H1 (cell line): Measurements from ENCODE around the gene WDR81. TPM values are rescaled to one million over a fixed set of nuclear protein-coding genes. Genes with fewer than 3 reads are reported as not detected.

Experiments used
- CTCF ChIA-PET: fragments of 300-600 bp; sonication (Branson Sonifier 250); formaldehyde crosslinking; loops from one replicate; lab custom pipeline; 2021; ENCODE audit not compliant: partially characterized antibody; lab: Charles Lee
- POLR2A ChIA-PET: fragments of 300-600 bp; sonication (Branson Sonifier 250); formaldehyde crosslinking; loops from one replicate; lab custom pipeline; 2021; ENCODE audit warnings: inconsistent platforms; ENCODE audit not compliant: partially characterized antibody; lab: Charles Lee
- DNase-seq, 2 experiments: peaks; one replicate each; pipeline versions ENCODE4 v3.0.0 to v3.0.0-alpha.2; 2010 to 2022; ENCODE audit warnings: low spot score in 2 of 2, low read depth in 1 of 2, mixed read lengths in 1 of 2
- FAIRE-seq: peaks from 2 replicates; lab custom pipeline; 2011; peaks lifted over from hg19 to GRCh38; lab: Jason Lieb, UNC
- H2AFZ ChIP-seq: 2 replicates; pipeline ENCODE4 v1.8.1; 2012; ENCODE audit warnings: low read length, inconsistent platforms
- H2AK5ac ChIP-seq: 2 replicates; pipeline ENCODE4 v1.6.1; 2013; ENCODE audit warnings: low read depth, low read length
- H2BK120ac ChIP-seq: replicated peaks from 2 replicates; pipeline ENCODE3; 2013; ENCODE audit warnings: low read depth, low read length, inconsistent platforms
- H2BK12ac ChIP-seq: 2 replicates; pipeline ENCODE4 v1.6.1; 2013; ENCODE audit warnings: low read depth, low read length
- H2BK15ac ChIP-seq: 2 replicates; pipeline ENCODE4 v1.6.1; 2013; ENCODE audit warnings: low read length
- H2BK20ac ChIP-seq: 2 replicates; pipeline ENCODE4 v1.6.1; 2013; ENCODE audit warnings: low read length
- H2BK5ac ChIP-seq: 2 replicates; pipeline ENCODE4 v1.6.1; 2013; ENCODE audit warnings: low read depth, low read length
- H3K14ac ChIP-seq: 2 replicates; pipeline ENCODE4 v1.6.1; 2013; ENCODE audit warnings: inconsistent platforms; ENCODE audit not compliant: insufficient read length
- H3K18ac ChIP-seq: 2 replicates; pipeline ENCODE4 v1.6.1; 2013; ENCODE audit warnings: low read length; ENCODE audit errors: extremely low read depth
- H3K23ac ChIP-seq: 2 replicates; pipeline ENCODE4 v1.6.1; 2013; ENCODE audit warnings: inconsistent platforms; ENCODE audit not compliant: insufficient read length
- H3K23me2 ChIP-seq: 2 replicates; pipeline ENCODE4 v1.6.1; 2013; ENCODE audit warnings: low read depth, low read length
- H3K27ac ChIP-seq: 2 replicates; pipeline ENCODE4 v1.6.1; 2011; ENCODE audit warnings: low read depth, low read length, inconsistent platforms
- H3K27me3 ChIP-seq, 4 experiments: replicated peaks in 1 of 4; 1 replicate in 1 of 4; 2 replicates in 3 of 4; pipeline versions ENCODE4 v1.6.1 to v1.8.1; 2011 to 2013; ENCODE audit warnings: low read length in 3 of 4, mild to moderate bottlenecking in 3 of 4, inconsistent platforms in 2 of 4, mixed read lengths in 2 of 4, moderate library complexity in 1 of 4; ENCODE audit not compliant: control insufficient read depth in 3 of 4, insufficient read depth in 3 of 4; ENCODE audit errors: extremely low read depth in 1 of 4
- H3K36me3 ChIP-seq, 4 experiments: 2 replicates each; pipeline versions ENCODE4 v1.6.1 to v1.8.1; 2011 to 2013; ENCODE audit warnings: mild to moderate bottlenecking in 4 of 4, low read length in 3 of 4, moderate library complexity in 2 of 4, control low read depth in 1 of 4, inconsistent platforms in 1 of 4; ENCODE audit not compliant: insufficient read depth in 4 of 4, control insufficient read depth in 2 of 4
- H3K4ac ChIP-seq: replicated peaks from 2 replicates; pipeline ENCODE3; 2013; ENCODE audit warnings: low read length, low read depth, mixed read lengths, inconsistent platforms; ENCODE audit not compliant: insufficient read length
- H3K4me1 ChIP-seq, 4 experiments: replicated peaks in 1 of 4; 1 replicate in 1 of 4; 2 replicates in 3 of 4; pipeline versions ENCODE4 v1.6.1 to v1.8.1; 2011 to 2013; ENCODE audit warnings: low read length in 3 of 4, inconsistent platforms in 2 of 4, mixed read lengths in 1 of 4; ENCODE audit not compliant: insufficient read depth in 4 of 4, control insufficient read depth in 3 of 4
- H3K4me2 ChIP-seq, 2 experiments: 2 replicates each; pipeline versions ENCODE4 v1.6.1 to v1.8.1; 2011 to 2013; ENCODE audit warnings: low read depth in 2 of 2, low read length in 2 of 2, control low read depth in 1 of 2, inconsistent platforms in 1 of 2, mild to moderate bottlenecking in 1 of 2; ENCODE audit not compliant: insufficient read depth in 1 of 2
- H3K4me3 ChIP-seq, 4 experiments: fragments of 200-600, 300-600 bp in 1 of 4; sonication (generic), shearing (Covaris generic), sonication (Bioruptor Twin) in 1 of 4; 2 replicates each; pipeline versions ENCODE4 v1.5.1 to v1.8.1; 2011 to 2016; ENCODE audit warnings: low read length in 4 of 4, low read depth in 3 of 4, control low read depth in 2 of 4, inconsistent platforms in 2 of 4, mild to moderate bottlenecking in 2 of 4, mixed read lengths in 1 of 4, moderate library complexity in 1 of 4; ENCODE audit not compliant: insufficient read depth in 2 of 4; ENCODE audit errors: extremely low read depth in 1 of 4
- H3K56ac ChIP-seq: replicated peaks from 2 replicates; pipeline ENCODE3; 2013; ENCODE audit warnings: low read depth, mild to moderate bottlenecking, mixed read lengths, low read length, inconsistent platforms; ENCODE audit not compliant: insufficient read length
- H3K79me1 ChIP-seq: 2 replicates; pipeline ENCODE4 v1.6.1; 2013; ENCODE audit warnings: low read depth, low read length, control low read depth
- H3K79me2 ChIP-seq, 2 experiments: 2 replicates each; pipeline versions ENCODE4 v1.6.1 to v1.8.1; 2012 to 2013; ENCODE audit warnings: low read length in 2 of 2, mild to moderate bottlenecking in 2 of 2, inconsistent platforms in 1 of 2; ENCODE audit not compliant: insufficient read depth in 2 of 2, control insufficient read depth in 1 of 2
- H3K9ac ChIP-seq, 4 experiments: replicated peaks in 1 of 4; 1 replicate in 1 of 4; 2 replicates in 3 of 4; pipeline versions ENCODE4 v1.6.1 to v1.8.1; 2011 to 2013; ENCODE audit warnings: low read depth in 3 of 4, low read length in 3 of 4, control low read depth in 2 of 4, mild to moderate bottlenecking in 2 of 4, moderate library complexity in 2 of 4, inconsistent platforms in 1 of 4; ENCODE audit errors: extremely low read depth in 1 of 4
- H3K9me3 ChIP-seq, 2 experiments: 2 replicates each; pipeline versions ENCODE4 v1.6.1 to v1.8.1; 2012 to 2013; ENCODE audit warnings: mild to moderate bottlenecking in 2 of 2, moderate library complexity in 2 of 2, control low read depth in 1 of 2, inconsistent platforms in 1 of 2, low read depth in 1 of 2, low read length in 1 of 2, mixed read lengths in 1 of 2; ENCODE audit not compliant: insufficient read depth in 2 of 2
- H4K20me1 ChIP-seq, 2 experiments: replicated peaks in 1 of 2; 2 replicates each; pipeline versions ENCODE3 to v1.8.1; 2011 to 2013; ENCODE audit warnings: inconsistent platforms in 2 of 2, low read length in 2 of 2, mild to moderate bottlenecking in 1 of 2; ENCODE audit not compliant: insufficient read depth in 2 of 2, control insufficient read depth in 1 of 2
- H4K5ac ChIP-seq: 2 replicates; pipeline ENCODE4 v1.6.1; 2013; ENCODE audit warnings: low read length, low read depth, mixed read lengths, inconsistent platforms; ENCODE audit not compliant: insufficient read length
- H4K8ac ChIP-seq: 2 replicates; pipeline ENCODE4 v1.8.0; 2013; ENCODE audit warnings: mild to moderate bottlenecking, moderate library complexity, low read length, inconsistent platforms; ENCODE audit not compliant: insufficient read depth; ENCODE audit errors: extremely low read depth
- H4K91ac ChIP-seq: replicated peaks from 2 replicates; pipeline ENCODE3; 2013; ENCODE audit warnings: low read length, mixed read lengths, inconsistent platforms; ENCODE audit not compliant: insufficient read length
- BRCA1 ChIP-seq: IDR thresholded peaks from 2 replicates; pipeline ENCODE4 v1.6.1; 2012; ENCODE audit warnings: low read depth, low read length, improper control_type of control experiment
- CEBPB ChIP-seq: IDR thresholded peaks from 2 replicates; pipeline ENCODE4 v1.6.1; 2012; ENCODE audit warnings: low read depth, low read length
- EP300 ChIP-seq, 2 experiments: IDR thresholded peaks; 1 replicate in 1 of 2; 2 replicates in 1 of 2; pipeline ENCODE4 v1.6.1; 2011 to 2012; ENCODE audit warnings: low read depth in 2 of 2, low read length in 2 of 2, mild to moderate bottlenecking in 2 of 2, borderline replicate concordance in 1 of 2, inconsistent platforms in 1 of 2, moderate library complexity in 1 of 2
- KDM1A ChIP-seq: fragments of 200-600, 300-600 bp; sonication (generic); IDR thresholded peaks from 2 replicates; pipeline ENCODE4 v1.7.1; 2016; ENCODE audit warnings: mild to moderate bottlenecking, low read length, borderline replicate concordance
- KDM4A ChIP-seq: IDR thresholded peaks from one replicate; pipeline ENCODE4 v1.7.1; 2012; ENCODE audit warnings: low read depth, mild to moderate bottlenecking, moderate library complexity, low read length, inconsistent platforms; ENCODE audit not compliant: severe bottlenecking
- NRF1 ChIP-seq: IDR thresholded peaks from 2 replicates; pipeline ENCODE4 v1.6.1; 2011; ENCODE audit warnings: mild to moderate bottlenecking, low read depth, low read length, improper control_type of control experiment
- RFX5 ChIP-seq: IDR thresholded peaks from 2 replicates; pipeline ENCODE4 v1.6.1; 2011; ENCODE audit warnings: low read depth, low read length, improper control_type of control experiment, borderline replicate concordance
- SAP30 ChIP-seq: fragments of 300-600 bp; sonication (generic); IDR thresholded peaks from 2 replicates; pipeline ENCODE4 v1.7.1; 2012; ENCODE audit warnings: low read length, moderate library complexity, mild to moderate bottlenecking, inconsistent platforms; ENCODE audit not compliant: insufficient read depth, insufficient replicate concordance
- SIRT6 ChIP-seq: IDR thresholded peaks from one replicate; pipeline ENCODE4 v1.7.1; 2012; ENCODE audit warnings: low read length, inconsistent platforms
- WGBS, 2 experiments: shearing (Covaris generic) in 1 of 2; methylation state at CpG; one replicate each; pipeline versions ENCODE4 v1.1.6 to v1.1.7; 2013 to 2015; ENCODE audit warnings: low lambda C conversion rate in 2 of 2, mixed read lengths in 2 of 2, inconsistent platforms in 1 of 2, low coverage in 1 of 2, missing lambda C conversion rate in 1 of 2; ENCODE audit not compliant: insufficient replicate concordance in 2 of 2, insufficient coverage in 1 of 2, insufficient read length in 1 of 2; ENCODE audit errors: extremely low coverage in 1 of 2, missing lambda C conversion rate in 1 of 2; 5-methylcytosine and 5-hydroxymethylcytosine counted together
- polyA plus RNA-seq, 7 experiments: library from polyadenylated mRNA; depleted of rRNA in 3 of 7; stranded (reverse) in 5 of 7; unstranded in 2 of 7; fragments of >200 nt in 5 of 7; fragments of 200-250 nt in 2 of 7; gene quantifications; 1 replicate in 5 of 7; 2 replicates in 1 of 7; 4 replicates in 1 of 7; pipeline versions ENCODE4 v1.2.1 to v1.2.3, GENCODE V29; 2011 to 2013; ENCODE audit warnings: missing spikeins in 2 of 7, mixed read lengths in 2 of 7
- total RNA-seq: library from RNA; stranded (reverse); fragmentation: NEBNext Ultra II Directional; extraction: Animal tissue kit (Norgen Biotek cat#: 25700); gene quantifications from 2 replicates; pipeline ENCODE4 v1.2.1, GENCODE V29; 2021

Gene WDR81
- total and polyA plus RNA-seq, 2 of the 8 experiments (the other 6 are each of a cell fraction or from before 2014, with no cell fraction given) = 9.1 to 12.3 TPM

- Histone ChIP-seq H3K9me3 (no peaks in the 10 kb centered on the region), H3K23me2 (no peaks in the 10 kb centered on the region), H3K79me1 (peaks cover 2% of the 10 kb centered on the region; the same call in 1 of the 2 replicates), H3K18ac (no peak overlapping the region), H3K27me3 (no peaks in the 10 kb centered on the region), H3K79me2 (no peaks in the 10 kb centered on the region; a peak in 1 of 4 replicates), H4K91ac (no peak overlapping the region), H2BK15ac (no peak overlapping the region), H2AFZ (no peak overlapping the region), H2BK12ac (no peak overlapping the region), H2BK120ac (no peak overlapping the region), H2AK5ac (no peak overlapping the region), H4K5ac (no peak overlapping the region), H3K4me2 (no peak overlapping the region), H3K36me3 (no peaks in the 10 kb centered on the region; a peak in 3 of 8 replicates), H3K27ac (no peak overlapping the region), H3K4me1 (peaks cover 0 to 4% (median 0%) of the 10 kb centered on the region in 4 experiments; a peak in 4 of 7 replicates), H3K4ac (no peak overlapping the region), H3K56ac (no peak overlapping the region), H3K4me3 (no peak overlapping the region), H4K20me1 (peaks cover 0 to 4% of the 10 kb centered on the region in 2 experiments), H2BK5ac (no peak overlapping the region), H4K8ac (no peak overlapping the region), H3K14ac (no peak overlapping the region), H2BK20ac (no peak overlapping the region), H3K9ac (no peak overlapping the region), H3K23ac (no peak overlapping the region)
- CTCF ChIA-PET = interaction anchor here (0.5 to 7.1 kb wide), 8 partner anchors 10 to 67 kb away, joined by 3 to 34 read pairs (median 4); no protein-coding TSS in a partner anchor
- FAIRE-seq (no peak), DNase-seq (no peak)
- WGBS, 2 experiments = 95% methylated on average over 9 of the region's 10 CpGs; no CpG with 5 or more reads in 1 of the 2 experiments
- POLR2A ChIA-PET = interaction anchor here (0.6 to 4.2 kb wide), 5 partner anchors 14 to 65 kb away, joined by 3 to 16 read pairs (median 3); no protein-coding TSS in a partner anchor
- no peak for TF ChIP-seq NRF1
- no peak for TF ChIP-seq SIRT6
- no peak for TF ChIP-seq KDM1A
- no peak for TF ChIP-seq SAP30
- TF ChIP-seq KDM4A = no peak
- no peak for TF ChIP-seq RFX5
- TF ChIP-seq BRCA1 = no peak
- no peak for TF ChIP-seq EP300 (IDR thresholded peaks at IDR 0.05; ENCODE audit: borderline replicate concordance in 1 of 2, low read depth in 2 of 2, low read length in 2 of 2)
- no peak for TF ChIP-seq CEBPB
Observed at GRCh38 chr17:1731194-1731506, 6.6 kb downstream of the WDR81 start.
